GM10266 (cell line): ENCODE measurements around the gene COQ8A.

Experiments
- DNase-seq: peaks from one replicate; pipeline ENCODE4 v3.0.0; 2012; ENCODE audit errors: extremely low spot score
- TF ChIP-seq, protein P1 (sequence below): IDR thresholded peaks from 2 replicates; pipeline ENCODE4 v1.5.1; 2012; ENCODE audit warnings: mild to moderate bottlenecking, low read depth; ENCODE audit not compliant: control insufficient read depth, insufficient read depth; ENCODE audit errors: missing control alignments

The COQ8A gene

DNA sequence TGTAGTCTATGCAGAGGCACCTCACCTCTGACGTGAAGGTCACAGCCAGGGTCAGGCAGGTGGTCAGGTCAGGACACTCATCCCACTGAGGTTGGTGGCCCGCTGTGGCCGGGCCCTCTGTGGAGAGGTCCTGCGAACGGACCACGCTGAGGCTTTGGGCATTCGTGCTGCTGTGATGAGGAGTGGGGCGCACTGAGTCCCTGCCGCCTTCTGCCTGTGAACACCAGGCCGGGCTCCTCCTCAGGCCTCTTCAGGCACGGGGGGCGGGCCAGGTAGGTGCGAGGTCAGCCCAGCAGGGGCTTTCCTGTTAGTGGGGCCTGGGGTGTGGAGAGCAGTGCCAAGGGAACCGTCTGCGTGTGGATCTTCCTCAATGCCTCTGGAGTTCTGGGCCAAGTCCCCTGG, 39.0 kb downstream of the COQ8A start:
- no peak for DNase-seq
- TF ChIP-seq, protein P1, sequence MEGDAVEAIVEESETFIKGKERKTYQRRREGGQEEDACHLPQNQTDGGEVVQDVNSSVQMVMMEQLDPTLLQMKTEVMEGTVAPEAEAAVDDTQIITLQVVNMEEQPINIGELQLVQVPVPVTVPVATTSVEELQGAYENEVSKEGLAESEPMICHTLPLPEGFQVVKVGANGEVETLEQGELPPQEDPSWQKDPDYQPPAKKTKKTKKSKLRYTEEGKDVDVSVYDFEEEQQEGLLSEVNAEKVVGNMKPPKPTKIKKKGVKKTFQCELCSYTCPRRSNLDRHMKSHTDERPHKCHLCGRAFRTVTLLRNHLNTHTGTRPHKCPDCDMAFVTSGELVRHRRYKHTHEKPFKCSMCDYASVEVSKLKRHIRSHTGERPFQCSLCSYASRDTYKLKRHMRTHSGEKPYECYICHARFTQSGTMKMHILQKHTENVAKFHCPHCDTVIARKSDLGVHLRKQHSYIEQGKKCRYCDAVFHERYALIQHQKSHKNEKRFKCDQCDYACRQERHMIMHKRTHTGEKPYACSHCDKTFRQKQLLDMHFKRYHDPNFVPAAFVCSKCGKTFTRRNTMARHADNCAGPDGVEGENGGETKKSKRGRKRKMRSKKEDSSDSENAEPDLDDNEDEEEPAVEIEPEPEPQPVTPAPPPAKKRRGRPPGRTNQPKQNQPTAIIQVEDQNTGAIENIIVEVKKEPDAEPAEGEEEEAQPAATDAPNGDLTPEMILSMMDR, result no peak

DNA sequence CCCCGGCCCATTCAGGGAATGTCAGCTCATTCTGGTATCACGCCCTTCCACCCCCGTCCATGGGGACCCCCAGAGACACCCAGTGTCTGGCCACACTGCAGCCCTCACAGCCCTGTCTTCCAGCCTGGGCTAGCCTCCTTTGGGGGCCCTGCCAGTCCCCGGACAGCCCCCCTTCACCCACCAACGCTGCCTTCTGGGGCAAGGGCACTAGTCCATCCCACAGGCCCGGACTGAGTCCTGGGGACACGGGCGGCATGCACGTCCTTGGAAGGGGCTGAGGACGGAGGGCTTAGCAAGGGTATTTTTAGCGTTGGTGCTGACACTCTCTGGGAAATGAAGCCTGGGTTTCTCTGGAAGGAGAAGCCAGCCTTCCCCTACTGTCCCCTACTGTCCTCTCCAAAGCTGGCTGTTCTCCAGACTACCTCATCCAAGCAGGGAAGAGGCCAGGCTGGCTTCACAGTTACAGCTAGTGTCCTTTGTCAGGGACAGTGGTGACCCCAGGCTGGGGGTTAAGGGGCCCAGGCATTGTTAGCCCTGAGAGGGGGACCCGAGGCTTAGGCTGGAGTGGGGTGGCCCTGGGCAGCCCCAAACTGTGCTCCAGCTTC, 39.5 kb downstream of the COQ8A start:
- TF ChIP-seq, protein P1, result no peak

DNA sequence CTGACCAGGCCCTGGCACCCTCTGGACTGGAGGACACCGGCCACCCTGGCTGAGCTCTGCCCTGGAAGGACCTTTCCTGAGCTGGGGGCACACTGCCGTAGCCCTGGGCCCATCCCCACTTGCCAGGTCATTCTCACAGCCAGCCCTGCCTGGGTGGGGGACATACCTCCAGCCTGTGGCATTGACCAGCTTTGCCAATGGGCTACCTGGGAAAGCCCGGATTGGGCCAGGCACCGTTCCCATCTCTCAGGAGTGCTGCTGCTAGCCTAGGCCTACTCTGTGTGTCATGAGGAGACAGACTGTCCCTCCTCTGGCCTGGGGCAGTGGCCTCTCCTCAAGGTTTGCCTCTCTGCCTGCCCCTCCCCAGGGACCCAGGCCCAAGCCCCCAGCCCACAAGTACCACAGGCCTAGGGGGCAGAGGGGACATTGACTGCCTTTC, 40.0 kb downstream of the COQ8A start:
- TF ChIP-seq, protein P1, result no peak
- no peak for DNase-seq

More for the DNA sequence above, 39.5 kb downstream of the COQ8A start:
- DNase-seq, result no peak

DNA sequence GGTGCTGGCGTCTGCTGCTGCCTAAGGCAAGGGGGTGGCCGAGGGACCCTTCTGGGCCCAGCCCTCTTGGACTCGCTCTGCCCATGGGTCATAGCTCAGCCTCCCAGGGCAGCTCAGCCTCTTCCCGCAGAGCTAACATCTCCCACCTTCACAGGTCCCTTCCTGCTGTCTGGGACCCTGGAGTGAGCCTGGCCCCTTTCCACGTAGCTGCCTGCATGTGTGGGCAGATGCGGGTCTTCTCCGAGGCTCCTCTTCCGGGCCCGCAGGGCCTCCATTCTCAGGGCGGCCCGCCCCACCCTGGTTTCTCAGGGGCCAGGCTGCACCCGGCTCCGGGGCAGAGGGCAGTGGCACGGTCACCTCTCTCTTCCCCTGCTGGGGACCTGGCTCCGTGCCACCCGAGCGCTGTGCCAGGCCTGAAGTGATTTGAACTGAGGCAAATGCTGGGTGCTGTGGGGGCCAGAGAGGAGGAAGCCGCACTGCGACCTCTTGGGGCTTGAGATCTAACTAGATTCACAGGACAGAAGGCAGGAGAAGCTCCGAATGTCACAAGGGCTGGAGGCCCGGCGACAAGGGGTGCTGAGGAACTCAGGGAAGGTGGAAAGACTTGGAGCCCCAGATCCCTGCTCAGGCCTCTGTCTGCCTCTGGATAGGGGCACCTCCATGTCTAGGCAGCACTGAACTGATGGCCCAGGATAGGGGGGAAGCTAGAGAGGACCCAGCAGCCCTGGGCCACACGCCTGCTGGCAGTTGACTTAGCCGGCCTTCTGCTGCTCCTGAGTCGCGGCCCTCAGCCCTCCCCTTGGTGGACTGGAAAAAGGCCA, 40.7 kb downstream of the COQ8A start:
- DNase-seq, result no peak
- TF ChIP-seq, protein P1, result no peak

DNA sequence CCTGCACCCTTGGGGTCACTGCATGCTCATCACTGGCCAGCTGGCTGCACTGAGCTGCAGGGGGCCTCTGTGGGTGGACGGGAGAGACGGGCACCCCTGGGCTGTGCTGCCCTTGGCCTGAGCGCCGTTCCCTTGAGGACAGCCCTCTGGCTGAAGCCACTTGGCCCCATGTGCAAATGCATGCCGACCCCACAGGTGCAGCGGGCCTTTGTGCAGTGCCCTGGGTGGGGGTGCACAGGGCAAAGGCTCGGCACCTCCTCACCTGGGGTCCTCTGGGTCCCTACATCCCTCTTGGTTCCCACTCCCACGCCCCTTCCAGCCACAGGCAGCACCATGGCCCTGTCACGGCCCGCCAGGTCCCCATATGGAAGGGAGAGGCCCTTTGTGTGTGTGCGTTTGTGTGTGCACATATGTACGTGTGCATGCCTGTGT, 41.3 kb downstream of the COQ8A start:
- TF ChIP-seq, protein P1, result no peak
- no peak for DNase-seq

DNA sequence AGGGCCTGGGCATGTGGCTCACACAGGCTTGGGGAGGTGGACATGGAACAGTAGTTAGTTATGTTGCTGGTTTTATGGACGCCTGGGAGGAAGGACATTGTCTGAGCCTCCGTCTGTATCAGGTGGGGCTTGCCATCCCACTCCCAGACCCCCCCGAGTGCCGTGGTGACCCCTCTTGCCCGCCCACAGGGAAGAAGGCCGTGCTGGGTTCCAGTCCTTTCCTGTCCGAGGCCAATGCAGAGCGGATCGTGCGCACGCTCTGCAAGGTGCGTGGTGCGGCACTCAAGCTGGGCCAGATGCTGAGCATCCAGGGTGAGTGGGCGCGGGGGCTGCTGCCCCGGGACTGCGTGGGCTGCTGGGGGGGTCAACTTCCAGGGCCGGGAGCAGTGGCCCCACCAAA, 41.7 kb downstream of the COQ8A start:
- no peak for DNase-seq
- TF ChIP-seq, protein P1, result no peak
